Liver (tissue), 3 donors: ENCODE results near the gene PDE6B.

Experiments used
- FOXA1 ChIP-seq: IDR thresholded peaks from 2 replicates; pipeline ENCODE4 v1.6.1; 2016; ENCODE audit warnings: antibody characterized with exemption
- GABPA ChIP-seq, 2 donors: IDR thresholded peaks in 1 of 2; conservative IDR thresholded peaks in 1 of 2; 2 replicates each; pipeline ENCODE4 v1.6.1; 2016; ENCODE audit warnings: antibody characterized with exemption in 2 of 2, mild to moderate bottlenecking in 1 of 2, moderate library complexity in 1 of 2
- RAD21 ChIP-seq, 2 donors: IDR thresholded peaks; 2 replicates each; pipeline ENCODE4 v1.6.1; 2016; ENCODE audit warnings: antibody characterized with exemption in 2 of 2, mild to moderate bottlenecking in 2 of 2
- SP1 ChIP-seq: IDR thresholded peaks from 2 replicates; pipeline ENCODE4 v1.6.1; 2018; ENCODE audit warnings: antibody characterized with exemption, mild to moderate bottlenecking
- YY1 ChIP-seq: IDR thresholded peaks from 2 replicates; pipeline ENCODE4 v1.6.1; 2016; ENCODE audit warnings: antibody characterized with exemption, mild to moderate bottlenecking
- TF ChIP-seq, protein P1 (sequence below): fragments of 150-350 bp; IDR thresholded peaks from 2 replicates; pipeline ENCODE4 v1.5.1; 2017; ENCODE audit warnings: improper control_type of control experiment, low read depth, low read length; ENCODE audit not compliant: missing input control
- TF ChIP-seq, protein P2 (sequence below): IDR thresholded peaks from 2 replicates; pipeline ENCODE4 v1.6.1; 2016; ENCODE audit warnings: antibody characterized with exemption
- TF ChIP-seq, protein P3 (sequence below): IDR thresholded peaks from 2 replicates; pipeline ENCODE4 v1.6.1; 2016; ENCODE audit warnings: antibody characterized with exemption
- TF ChIP-seq, protein P4 (sequence below): IDR thresholded peaks from 2 replicates; pipeline ENCODE4 v1.6.1; 2016; ENCODE audit warnings: antibody characterized with exemption, mild to moderate bottlenecking
- donor health status: healthy.
- donor health status: healthy.

DNA sequence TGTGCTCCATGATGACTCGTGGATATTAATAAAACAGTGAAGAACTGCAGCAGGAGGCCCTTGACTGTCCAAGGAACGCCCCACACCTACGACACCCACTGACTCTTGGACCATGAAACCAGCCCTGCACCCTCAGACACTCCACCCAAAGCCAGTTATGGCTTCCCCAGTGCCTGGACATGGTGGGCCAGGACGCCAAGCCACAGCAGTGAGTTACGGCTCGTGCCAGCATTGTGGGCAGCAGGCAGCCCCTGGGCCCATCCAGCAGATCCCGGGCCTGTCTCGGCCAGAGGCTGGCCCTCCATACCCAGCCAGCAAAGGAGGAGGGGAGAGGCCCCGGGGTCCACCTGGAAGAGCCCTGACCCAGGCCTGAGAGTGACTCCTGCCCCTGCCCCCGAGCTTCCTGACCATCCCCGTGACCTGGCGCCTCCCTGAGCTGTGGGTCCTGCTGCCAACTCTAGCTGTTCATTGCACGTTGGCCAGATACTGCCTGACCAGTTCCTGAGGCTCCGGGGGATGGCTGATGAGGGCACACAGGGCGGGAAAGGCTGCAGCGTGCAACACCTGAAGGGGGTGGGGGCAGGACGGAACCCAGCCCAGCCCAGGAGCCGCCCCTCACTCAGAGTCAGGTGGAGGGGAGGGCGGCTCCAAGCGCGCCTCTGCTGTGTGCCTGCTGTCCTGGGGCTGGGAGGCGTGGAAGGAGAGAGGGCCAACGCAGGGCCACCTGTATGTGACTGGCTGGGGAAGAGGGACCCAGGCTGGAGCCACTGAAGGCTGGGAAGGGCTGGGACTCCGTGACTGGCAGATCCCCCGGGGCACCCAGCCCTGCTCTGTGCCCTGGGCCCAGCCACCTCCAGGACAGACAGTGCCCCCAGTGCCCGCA is 62.8 kb downstream of the PDE6B start:
- TF ChIP-seq, protein P1, sequence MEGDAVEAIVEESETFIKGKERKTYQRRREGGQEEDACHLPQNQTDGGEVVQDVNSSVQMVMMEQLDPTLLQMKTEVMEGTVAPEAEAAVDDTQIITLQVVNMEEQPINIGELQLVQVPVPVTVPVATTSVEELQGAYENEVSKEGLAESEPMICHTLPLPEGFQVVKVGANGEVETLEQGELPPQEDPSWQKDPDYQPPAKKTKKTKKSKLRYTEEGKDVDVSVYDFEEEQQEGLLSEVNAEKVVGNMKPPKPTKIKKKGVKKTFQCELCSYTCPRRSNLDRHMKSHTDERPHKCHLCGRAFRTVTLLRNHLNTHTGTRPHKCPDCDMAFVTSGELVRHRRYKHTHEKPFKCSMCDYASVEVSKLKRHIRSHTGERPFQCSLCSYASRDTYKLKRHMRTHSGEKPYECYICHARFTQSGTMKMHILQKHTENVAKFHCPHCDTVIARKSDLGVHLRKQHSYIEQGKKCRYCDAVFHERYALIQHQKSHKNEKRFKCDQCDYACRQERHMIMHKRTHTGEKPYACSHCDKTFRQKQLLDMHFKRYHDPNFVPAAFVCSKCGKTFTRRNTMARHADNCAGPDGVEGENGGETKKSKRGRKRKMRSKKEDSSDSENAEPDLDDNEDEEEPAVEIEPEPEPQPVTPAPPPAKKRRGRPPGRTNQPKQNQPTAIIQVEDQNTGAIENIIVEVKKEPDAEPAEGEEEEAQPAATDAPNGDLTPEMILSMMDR, result no peak
- TF ChIP-seq, protein P2, sequence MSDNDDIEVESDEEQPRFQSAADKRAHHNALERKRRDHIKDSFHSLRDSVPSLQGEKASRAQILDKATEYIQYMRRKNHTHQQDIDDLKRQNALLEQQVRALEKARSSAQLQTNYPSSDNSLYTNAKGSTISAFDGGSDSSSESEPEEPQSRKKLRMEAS, result no peak
- TF ChIP-seq YY1 (no peak), SP1 (no peak), RAD21 (IDR thresholded peaks at IDR 0.05) (no peak), GABPA (IDR thresholded peaks at IDR 0.05 in 1 of 2, conservative IDR thresholded peaks at IDR 0.05 in 1 of 2) (no peak), FOXA1 (no peak)
- TF ChIP-seq, protein P3, sequence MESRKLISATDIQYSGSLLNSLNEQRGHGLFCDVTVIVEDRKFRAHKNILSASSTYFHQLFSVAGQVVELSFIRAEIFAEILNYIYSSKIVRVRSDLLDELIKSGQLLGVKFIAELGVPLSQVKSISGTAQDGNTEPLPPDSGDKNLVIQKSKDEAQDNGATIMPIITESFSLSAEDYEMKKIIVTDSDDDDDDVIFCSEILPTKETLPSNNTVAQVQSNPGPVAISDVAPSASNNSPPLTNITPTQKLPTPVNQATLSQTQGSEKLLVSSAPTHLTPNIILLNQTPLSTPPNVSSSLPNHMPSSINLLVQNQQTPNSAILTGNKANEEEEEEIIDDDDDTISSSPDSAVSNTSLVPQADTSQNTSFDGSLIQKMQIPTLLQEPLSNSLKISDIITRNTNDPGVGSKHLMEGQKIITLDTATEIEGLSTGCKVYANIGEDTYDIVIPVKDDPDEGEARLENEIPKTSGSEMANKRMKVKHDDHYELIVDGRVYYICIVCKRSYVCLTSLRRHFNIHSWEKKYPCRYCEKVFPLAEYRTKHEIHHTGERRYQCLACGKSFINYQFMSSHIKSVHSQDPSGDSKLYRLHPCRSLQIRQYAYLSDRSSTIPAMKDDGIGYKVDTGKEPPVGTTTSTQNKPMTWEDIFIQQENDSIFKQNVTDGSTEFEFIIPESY, result no peak
- TF ChIP-seq, protein P4, sequence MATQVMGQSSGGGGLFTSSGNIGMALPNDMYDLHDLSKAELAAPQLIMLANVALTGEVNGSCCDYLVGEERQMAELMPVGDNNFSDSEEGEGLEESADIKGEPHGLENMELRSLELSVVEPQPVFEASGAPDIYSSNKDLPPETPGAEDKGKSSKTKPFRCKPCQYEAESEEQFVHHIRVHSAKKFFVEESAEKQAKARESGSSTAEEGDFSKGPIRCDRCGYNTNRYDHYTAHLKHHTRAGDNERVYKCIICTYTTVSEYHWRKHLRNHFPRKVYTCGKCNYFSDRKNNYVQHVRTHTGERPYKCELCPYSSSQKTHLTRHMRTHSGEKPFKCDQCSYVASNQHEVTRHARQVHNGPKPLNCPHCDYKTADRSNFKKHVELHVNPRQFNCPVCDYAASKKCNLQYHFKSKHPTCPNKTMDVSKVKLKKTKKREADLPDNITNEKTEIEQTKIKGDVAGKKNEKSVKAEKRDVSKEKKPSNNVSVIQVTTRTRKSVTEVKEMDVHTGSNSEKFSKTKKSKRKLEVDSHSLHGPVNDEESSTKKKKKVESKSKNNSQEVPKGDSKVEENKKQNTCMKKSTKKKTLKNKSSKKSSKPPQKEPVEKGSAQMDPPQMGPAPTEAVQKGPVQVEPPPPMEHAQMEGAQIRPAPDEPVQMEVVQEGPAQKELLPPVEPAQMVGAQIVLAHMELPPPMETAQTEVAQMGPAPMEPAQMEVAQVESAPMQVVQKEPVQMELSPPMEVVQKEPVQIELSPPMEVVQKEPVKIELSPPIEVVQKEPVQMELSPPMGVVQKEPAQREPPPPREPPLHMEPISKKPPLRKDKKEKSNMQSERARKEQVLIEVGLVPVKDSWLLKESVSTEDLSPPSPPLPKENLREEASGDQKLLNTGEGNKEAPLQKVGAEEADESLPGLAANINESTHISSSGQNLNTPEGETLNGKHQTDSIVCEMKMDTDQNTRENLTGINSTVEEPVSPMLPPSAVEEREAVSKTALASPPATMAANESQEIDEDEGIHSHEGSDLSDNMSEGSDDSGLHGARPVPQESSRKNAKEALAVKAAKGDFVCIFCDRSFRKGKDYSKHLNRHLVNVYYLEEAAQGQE, result no peak
